SK-N-SH treated with all-trans-retinoic acid at 6 μM for 48 hours (cell line): ENCODE measurements around the gene NSRP1.

Experiments
- ARNTL ChIP-seq: fragments of 450-650 bp; formaldehyde crosslinking; IDR thresholded peaks from 2 replicates; pipeline ENCODE4 v1.5.0; 2020; ENCODE audit warnings: low read depth, mild to moderate bottlenecking, moderate library complexity, borderline replicate concordance
- ISL1 ChIP-seq: fragments of 250-450 bp; sonication (Bioruptor Pico); IDR thresholded peaks from 2 replicates; pipeline ENCODE4 v2.1.2; 2022; ENCODE audit warnings: mild to moderate bottlenecking, moderate library complexity
- OSR1 ChIP-seq: fragments of 250-450 bp; sonication (Bioruptor Pico); IDR thresholded peaks from 2 replicates; pipeline ENCODE4 v1.8.0; 2022; ENCODE audit warnings: moderate library complexity, mild to moderate bottlenecking, inconsistent platforms
- TOX ChIP-seq: fragments of 250-450 bp; sonication (Bioruptor Pico); IDR thresholded peaks from 2 replicates; pipeline ENCODE4 v1.8.0; 2021; ENCODE audit warnings: mild to moderate bottlenecking, moderate library complexity, borderline replicate concordance
- ZFP3 ChIP-seq: fragments of 250-450 bp; sonication (Bioruptor Pico); IDR thresholded peaks from 2 replicates; pipeline ENCODE4 v1.5.0; 2020; ENCODE audit warnings: mild to moderate bottlenecking, moderate library complexity
- ZNF565 ChIP-seq: fragments of 450-650 bp; formaldehyde crosslinking; conservative IDR thresholded peaks from 2 replicates; pipeline ENCODE4 v1.5.0; 2020; ENCODE audit warnings: low read depth, mild to moderate bottlenecking, moderate library complexity
- ZNF70 ChIP-seq: fragments of 450-650 bp; formaldehyde crosslinking; IDR thresholded peaks from 2 replicates; pipeline ENCODE4 v1.5.0; 2020; ENCODE audit warnings: mild to moderate bottlenecking, moderate library complexity
- TF ChIP-seq, protein P1 (sequence below): fragments of 250-450 bp; sonication (Bioruptor Pico); IDR thresholded peaks from 2 replicates; pipeline ENCODE4 v1.5.1; 2020; ENCODE audit warnings: low read depth, mild to moderate bottlenecking, moderate library complexity

DNA sequence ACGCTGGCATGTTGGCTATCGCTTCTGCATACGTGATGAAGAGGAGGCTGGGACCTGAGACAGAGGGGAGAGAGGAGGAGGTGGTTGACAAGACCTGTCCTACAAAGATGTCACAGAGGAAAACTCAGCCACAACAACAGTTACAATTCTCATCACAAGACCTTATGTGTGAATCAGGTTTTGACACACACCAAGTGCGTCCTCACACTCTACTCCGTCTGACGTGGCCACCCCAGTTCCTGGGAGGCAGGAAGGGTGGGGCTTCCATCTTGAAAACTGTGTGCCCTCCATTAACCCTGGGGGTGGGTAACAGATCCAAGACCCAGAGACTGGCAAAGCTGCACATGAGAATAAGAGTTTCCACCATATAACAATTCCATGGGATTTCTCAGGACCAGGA is 94.8 kb downstream of the NSRP1 start:
- TF ChIP-seq, protein P1, sequence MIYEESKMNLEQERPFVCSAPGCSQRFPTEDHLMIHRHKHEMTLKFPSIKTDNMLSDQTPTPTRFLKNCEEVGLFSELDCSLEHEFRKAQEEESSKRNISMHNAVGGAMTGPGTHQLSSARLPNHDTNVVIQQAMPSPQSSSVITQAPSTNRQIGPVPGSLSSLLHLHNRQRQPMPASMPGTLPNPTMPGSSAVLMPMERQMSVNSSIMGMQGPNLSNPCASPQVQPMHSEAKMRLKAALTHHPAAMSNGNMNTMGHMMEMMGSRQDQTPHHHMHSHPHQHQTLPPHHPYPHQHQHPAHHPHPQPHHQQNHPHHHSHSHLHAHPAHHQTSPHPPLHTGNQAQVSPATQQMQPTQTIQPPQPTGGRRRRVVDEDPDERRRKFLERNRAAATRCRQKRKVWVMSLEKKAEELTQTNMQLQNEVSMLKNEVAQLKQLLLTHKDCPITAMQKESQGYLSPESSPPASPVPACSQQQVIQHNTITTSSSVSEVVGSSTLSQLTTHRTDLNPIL (CRISPR knock-in tag) = no peak
- TF ChIP-seq OSR1 (no peak), ZFP3 (CRISPR knock-in tag) (no peak), ARNTL (CRISPR knock-in tag) (no peak), ISL1 (no peak), ZNF565 (CRISPR knock-in tag) (no peak), TOX (CRISPR knock-in tag) (no peak), ZNF70 (CRISPR knock-in tag) (no peak)
